ENCODE results near the gene IL32. TPM values are rescaled to one million over a fixed set of nuclear protein-coding genes. Genes with fewer than 3 reads are reported as not detected.

Gene IL32
- total RNA-seq (ENCODE audit: insufficient read depth, low replicate concordance) = 13.2 TPM

GRCh38 chr16:3065069-3065741 lies at the start of gene IL32:
Gene IL32 (plus strand): TSS chr16:3065640. CDS start chr16:3065812, 172 bp downstream.
- peak; percentile 57 for DNase-seq (ENCODE audit: low spot score)

GRCh38 chr16:3015865-3016521 lies 49.4 kb upstream of the IL32 start:
- DNase-seq (ENCODE audit: low spot score) = no peak

DNA sequence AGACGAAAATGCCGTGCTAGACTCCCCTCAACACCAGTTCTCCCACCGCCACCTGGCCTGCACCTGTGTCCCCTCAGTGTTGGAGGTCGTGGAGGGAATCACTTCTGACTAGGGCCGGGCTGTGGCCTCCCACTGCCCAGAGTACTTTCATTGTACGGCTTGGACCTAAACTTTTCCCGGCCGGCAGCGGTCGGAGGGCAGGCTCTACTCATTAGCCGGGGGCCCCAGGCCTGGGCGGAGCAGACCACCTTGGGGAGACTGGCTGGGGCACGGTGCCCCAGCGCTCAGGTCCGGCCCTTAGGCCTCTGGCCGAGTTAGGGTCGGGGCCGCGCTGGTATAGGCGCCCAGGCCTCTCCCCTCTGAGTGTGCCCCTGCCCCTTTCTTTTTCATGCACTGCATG lies 48.1 kb upstream of the IL32 start:
- no peak for DNase-seq (ENCODE audit: low spot score)

- no peak for DNase-seq (ENCODE audit: low spot score)
Measured at GRCh38 chr16:3017794-3018506, 47.5 kb upstream of the IL32 start, which contains the start of gene CLDN6. Gene CLDN6 (minus strand): TSS chr16:3018183. CDS start chr16:3016021, 2,162 bp downstream.

DNA sequence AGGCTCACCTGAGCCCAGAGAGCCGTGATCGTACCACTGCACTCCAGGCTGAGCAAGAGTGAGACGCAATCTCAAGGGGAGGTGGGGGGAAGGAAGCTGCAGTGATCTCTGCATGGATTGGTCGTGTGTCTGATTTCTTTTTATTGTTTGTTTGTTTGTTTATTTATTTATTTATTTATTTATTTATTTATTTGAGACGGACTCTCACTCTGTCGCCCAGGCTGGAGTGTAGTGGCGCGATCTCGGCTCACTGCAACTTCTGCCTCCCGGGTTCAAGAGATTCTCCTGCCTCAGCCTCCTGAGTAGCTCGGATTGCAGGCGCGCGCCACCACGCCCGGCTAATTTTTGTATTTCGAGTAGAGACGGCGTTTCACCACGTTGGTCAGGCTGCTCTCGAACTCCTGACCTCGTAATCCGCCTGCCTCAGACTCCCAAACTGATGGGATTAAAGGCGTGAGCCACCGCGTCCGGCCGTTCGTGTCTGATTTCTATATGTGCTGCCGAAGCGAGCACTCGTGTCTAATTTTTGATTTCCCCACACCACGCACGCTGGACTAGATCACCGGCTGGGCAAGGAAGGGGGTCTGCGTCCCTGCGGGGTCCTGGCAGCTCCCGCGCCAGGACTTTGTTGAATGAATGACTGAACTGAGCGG lies 45.7 kb upstream of the IL32 start:
- no peak for DNase-seq (ENCODE audit: low spot score)

GRCh38 chr16:3020247-3020603 lies 45.2 kb upstream of the IL32 start, which contains the start of gene TNFRSF12A:
Gene TNFRSF12A (plus strand): TSS chr16:3020368. CDS start chr16:3020398, 30 bp downstream.
- peak; percentile 87 for DNase-seq (ENCODE audit: low spot score)

GRCh38 chr16:3020604-3021448 lies 44.6 kb upstream of the IL32 start:
- peak; percentile 77 for DNase-seq (ENCODE audit: low spot score)

DNA sequence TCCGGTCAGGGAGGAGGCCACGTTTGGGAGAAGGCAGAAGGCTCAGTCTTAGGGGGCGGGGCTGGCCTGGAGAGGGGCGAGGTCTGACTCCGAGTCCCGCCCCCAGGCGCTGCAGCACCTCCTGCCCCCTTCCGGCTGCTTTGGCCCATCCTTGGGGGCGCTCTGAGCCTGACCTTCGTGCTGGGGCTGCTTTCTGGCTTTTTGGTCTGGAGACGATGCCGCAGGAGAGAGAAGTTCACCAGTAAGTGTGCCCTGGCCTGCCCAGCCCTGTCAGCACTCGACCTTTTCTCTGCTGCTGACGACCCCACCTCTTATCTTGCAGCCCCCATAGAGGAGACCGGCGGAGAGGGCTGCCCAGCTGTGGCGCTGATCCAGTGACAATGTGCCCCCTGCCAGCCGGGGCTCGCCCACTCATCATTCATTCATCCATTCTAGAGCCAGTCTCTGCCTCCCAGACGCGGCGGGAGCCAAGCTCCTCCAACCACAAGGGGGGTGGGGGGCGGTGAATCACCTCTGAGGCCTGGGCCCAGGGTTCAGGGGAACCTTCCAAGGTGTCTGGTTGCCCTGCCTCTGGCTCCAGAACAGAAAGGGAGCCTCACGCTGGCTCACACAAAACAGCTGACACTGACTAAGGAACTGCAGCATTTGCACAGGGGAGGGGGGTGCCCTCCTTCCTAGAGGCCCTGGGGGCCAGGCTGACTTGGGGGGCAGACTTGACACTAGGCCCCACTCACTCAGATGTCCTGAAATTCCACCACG lies 43.8 kb upstream of the IL32 start:
- peak; percentile 90 for DNase-seq (ENCODE audit: low spot score)

GRCh38 chr16:3022208-3022683 lies 43.2 kb upstream of the IL32 start:
- DNase-seq (ENCODE audit: low spot score) = peak; percentile 98

- DNase-seq (ENCODE audit: low spot score) = peak; percentile 36
Measured at GRCh38 chr16:3022684-3023414, 42.6 kb upstream of the IL32 start.

GRCh38 chr16:3023415-3023668 lies 42.1 kb upstream of the IL32 start:
- peak; percentile 85 for DNase-seq (ENCODE audit: low spot score)

DNA sequence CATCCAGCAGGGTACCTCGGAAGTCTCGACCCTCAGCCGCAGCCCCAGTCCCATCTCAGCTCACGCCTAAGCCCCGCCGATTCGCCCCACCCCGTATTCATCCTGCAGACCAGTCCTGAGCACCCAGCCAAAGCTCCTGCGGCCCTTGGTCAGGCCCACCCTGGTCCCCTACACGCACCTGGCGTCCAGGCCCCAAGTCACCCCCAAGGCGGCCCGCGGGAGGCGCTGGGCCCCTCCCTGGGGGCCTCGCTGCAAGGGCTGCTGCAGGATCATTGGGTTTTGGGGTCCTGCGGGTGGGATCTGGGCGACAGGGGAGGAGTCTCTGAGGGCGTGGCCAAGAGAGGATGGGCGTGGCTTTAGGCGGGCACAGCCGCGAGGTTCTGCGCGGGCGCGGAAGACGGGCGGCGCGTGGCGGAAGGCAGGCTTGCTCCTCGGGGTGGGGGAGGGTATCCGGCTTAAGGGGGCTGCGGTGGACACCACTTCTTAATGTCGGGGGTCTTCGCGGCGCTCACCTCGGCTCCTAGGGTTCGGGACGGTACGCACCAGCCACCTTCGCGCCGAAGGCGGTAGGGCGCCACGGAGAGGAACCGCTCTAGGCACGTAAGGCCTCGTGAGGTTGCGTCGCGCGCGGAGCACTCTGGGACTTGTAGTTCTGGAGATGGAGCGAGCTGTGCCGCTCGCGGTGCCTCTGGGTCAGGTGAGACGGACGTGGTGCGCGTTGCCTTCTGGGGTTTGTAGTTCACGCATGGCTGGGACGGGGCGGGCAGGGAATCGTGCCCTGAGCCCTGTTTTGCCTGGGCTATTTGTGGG lies 41.6 kb upstream of the IL32 start, which contains the start of the genes HCFC1R1 and THOC6:
Gene HCFC1R1, minus strand, starts transcription at position 274 of the 810 bp plus-strand sequence. Its CDS starts 1 bp downstream, at position 273.
Gene THOC6, plus strand, starts transcription at position 367 of the 810 bp plus-strand sequence. Its CDS starts 292 bp downstream, at position 659.
- DNase-seq (ENCODE audit: low spot score) = peak; percentile 99

- DNase-seq (ENCODE audit: low spot score) = no peak
Measured at GRCh38 chr16:3025032-3026002, 40.1 kb upstream of the IL32 start.

- no peak for DNase-seq (ENCODE audit: low spot score)
Measured at GRCh38 chr16:3026003-3026378, 39.4 kb upstream of the IL32 start.

DNA sequence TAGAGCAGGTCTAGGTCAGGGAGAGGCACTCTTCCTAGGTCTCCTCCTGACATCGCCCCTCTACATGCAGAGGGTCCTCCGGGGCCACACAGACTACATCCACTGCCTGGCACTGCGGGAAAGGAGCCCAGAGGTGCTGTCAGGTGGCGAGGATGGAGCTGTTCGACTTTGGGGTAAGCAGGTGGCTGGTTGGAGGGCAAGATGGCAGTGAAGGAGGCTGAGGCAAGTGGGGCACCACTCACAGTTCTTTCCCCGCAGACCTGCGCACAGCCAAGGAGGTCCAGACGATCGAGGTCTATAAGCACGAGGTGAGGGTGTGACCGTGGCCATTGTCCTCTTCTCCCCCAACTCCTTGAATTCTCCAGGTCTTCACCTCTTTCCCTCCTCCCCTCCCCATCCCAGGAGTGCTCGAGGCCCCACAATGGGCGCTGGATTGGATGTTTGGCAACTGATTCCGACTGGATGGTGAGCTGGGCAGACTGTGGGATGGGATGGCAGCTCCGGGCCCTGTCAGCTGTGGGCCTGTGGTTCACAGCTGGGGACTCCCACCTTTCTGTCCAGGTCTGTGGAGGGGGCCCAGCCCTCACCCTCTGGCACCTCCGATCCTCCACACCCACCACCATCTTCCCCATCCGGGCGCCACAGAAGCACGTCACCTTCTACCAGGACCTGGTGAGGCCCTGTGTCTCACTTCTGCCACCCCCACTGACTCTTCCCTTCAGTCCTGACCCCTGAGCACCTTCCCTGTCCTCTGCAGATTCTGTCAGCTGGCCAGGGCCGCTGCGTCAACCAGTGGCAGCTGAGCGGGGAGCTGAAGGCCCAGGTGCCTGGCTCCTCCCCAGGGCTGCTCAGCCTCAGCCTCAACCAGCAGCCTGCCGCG lies 38.6 kb upstream of the IL32 start:
- DNase-seq (ENCODE audit: low spot score) = no peak

DNA sequence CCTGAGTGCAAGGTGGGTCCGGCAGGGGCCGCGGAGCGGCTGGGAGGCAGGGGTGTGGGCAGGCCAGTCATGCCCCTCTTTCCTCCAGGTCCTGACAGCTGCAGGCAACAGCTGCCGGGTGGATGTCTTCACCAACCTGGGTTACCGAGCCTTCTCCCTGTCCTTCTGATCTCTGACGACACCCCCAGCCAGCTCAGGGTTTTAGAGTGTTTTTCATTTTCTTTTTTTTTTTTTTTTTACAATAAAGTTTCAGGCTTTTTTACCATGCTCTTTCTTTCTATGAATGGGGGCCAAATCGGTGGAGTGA lies 38.0 kb upstream of the IL32 start:
- DNase-seq (ENCODE audit: low spot score) = no peak
